Muscle of arm (tissue), 12 donors: ENCODE measurements around the gene TMC5. TPM values are rescaled to one million over a fixed set of nuclear protein-coding genes. Genes with fewer than 3 reads are reported as not detected.
"Not testable (repeated sequence)": the region's sequence is repeated elsewhere in the genome, so short reads cannot be mapped to it uniquely, and the experiment has no call there.

Experiments used
- DNase-seq: peaks from one replicate; pipeline ENCODE4 v3.0.0-alpha.2; 2013
- polyA plus RNA-seq, 12 donors: library from polyadenylated mRNA; unstranded; fragments of 120-200 nt; gene quantifications; one replicate each; pipeline ENCODE4 v1.2.1, GENCODE V29; 2013; ENCODE audit not compliant: insufficient read length in 12 of 12

Gene TMC5
- polyA plus RNA-seq, 12 donors, result 0.07 to 3.1 (median 0.25) TPM; not detected in 1

DNA sequence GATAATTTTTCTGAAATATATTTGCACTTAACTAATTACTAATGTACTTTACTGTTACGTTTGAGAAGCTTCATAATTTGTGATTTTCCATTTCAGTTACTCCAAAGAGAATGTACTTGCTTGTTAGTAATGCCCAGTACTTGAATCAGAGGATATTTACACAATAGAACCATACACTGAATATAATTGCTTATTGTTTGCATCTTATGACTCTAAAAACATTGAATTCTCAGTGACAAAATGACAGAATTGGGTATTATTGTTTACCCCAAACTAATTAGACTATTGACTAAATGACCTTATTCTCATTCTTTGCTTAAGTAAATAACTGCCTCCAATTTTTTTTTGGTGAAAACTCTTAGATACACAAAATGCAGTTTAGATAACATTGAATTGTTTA is 114.9 kb downstream of the TMC5 start:
- no peak for DNase-seq

DNA sequence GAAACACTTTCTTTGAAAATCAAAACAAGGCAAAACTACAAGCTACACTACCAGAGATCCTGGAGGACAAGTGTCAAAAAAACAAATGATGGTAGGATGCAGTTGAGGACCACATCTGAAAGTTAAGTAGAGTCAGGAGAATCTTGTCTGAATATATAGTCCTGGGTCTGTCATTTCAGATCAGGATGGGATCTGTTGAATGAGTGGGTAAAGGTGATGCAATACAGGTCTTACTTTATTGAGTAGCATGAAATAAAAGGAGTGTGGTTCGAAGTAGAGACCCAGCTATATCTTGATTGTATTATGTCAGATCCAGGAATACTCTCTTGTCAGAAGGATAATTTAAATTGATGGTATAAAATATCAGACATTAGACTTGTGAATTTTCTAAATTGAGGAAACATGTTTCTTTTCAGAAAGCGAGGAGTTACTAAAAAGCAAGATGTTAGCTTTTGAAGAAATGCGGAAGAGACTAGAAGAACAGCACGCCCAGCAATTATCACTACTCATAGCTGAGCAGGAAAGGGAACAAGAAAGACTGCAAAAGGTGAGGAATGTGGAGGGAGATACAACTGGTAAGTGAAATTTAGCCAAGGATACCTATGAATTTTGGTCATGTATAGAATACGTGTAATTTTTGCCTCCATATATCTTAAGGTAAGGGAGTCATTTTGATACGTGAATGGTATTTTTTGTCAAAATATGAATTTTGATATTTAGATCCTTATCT is 122.7 kb downstream of the TMC5 start:
- DNase-seq, result no peak

DNA sequence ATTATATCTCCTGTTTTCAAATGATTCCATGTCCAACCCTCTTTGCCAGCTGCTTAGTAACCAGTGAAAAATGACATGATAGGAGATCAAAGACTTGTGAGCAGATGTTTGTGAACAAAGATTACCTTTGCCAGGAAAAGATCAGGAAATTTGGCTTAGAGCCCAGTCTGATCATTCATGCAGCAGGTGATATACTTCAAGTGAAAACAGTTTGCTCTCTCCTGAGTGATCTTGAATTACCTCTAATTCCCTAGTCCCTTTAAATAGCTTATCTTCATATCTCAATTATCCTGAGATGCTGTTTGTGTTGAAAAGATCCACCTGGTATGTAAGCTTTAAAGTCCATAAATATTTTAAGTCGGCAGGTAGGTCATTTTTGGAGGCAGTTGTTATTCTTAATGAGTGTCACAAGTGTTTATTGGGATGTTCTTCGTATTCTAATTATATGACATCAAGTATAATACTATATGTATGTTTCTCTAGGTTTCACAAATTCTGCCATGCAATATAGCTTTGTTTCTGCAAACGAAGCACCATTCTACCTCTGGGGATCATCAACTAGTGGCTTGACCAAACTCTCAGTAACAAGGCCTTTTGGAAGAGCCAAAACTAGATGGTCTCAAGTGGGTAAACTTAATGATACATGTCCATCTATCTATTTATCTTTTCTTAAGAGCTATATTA is 124.6 kb downstream of the TMC5 start:
- no peak for DNase-seq

DNA sequence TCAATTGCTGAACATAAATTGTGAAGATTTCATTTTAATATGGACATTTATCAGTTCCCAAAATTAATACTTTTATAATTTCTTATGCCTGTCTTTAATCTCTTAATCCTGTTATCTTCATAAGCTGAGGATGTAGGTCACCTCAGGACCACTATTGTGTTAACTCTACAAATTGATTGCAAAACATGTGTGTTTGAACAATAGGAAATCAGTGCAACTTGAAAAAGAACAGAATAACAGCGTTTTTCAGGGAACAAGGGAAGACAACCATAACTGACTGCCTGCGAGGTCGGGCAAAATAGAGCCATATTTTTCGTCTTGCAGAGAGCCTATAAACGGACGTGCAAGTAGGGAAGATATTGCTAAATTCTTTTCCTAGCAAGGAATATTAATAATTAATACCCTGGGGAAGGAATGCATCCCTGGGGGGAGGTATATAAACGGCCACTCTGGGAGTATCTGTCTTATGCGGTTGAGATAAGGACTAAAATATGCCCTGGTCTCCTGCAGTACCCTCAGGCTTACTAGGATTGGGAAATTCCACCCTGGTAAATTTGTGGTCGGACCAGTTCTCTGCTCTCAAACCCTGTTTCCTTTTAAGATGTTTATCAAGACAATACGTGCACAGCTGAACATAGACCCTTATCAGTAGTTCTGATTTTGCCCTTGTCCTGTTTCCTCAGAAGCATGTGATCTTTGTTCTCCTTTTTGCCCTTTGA is 125.8 kb downstream of the TMC5 start:
- not testable (repeated sequence) for DNase-seq

DNA sequence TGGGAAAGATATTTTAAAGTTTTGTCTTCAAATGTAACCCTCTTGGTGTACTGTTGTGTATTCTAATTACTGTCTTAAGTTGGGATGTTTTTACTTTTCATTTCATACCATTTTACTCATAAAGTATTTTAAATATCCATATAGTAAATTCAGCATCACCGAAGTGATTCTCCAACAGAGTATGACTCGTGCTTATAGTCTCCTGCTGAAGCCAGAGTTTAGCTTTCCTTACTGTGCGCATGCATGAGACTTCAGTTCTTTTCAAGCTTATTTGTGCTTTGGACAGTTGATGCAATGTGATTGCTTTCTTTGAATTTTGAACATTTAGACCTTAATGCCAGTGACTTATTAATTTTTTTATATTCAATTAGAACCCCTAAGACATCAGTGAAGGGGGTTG is 130.5 kb downstream of the TMC5 start:
- DNase-seq, result no peak

Other genes with a start within 250 kb of the TMC5 start
- 10 to 100 TPM in 2 of 12 donors, 1 to 10 TPM in 9, not detected in 1; 4.7 to 13.1 (median 5.9) TPM for gene SYT17, start 249.6 kb upstream of the TMC5 start, polyA plus RNA-seq
- under 1 TPM in 6 of 12 donors, not detected in 6; 0.09 to 0.32 (median 0.18) TPM for gene CLEC19A, start 132.2 kb upstream of the TMC5 start, polyA plus RNA-seq
- 100 to 1,000 TPM in 1 of 12 donors, 10 to 100 TPM in 11; 23.5 to 290 (median 57.6) TPM for gene GDE1, start 104.2 kb downstream of the TMC5 start, polyA plus RNA-seq
- 10 to 100 TPM in 11 of 12 donors, not detected in 1; 13.6 to 29.5 (median 20.2) TPM for gene CCP110, start 106.1 kb downstream of the TMC5 start, polyA plus RNA-seq
- 10 to 100 TPM in 11 of 12 donors, not detected in 1; 19.9 to 46.1 (median 34.7) TPM for gene VPS35L, start 137.8 kb downstream of the TMC5 start, polyA plus RNA-seq